Left ventricle myocardium superior (tissue), 1 donor: ENCODE measurements around the gene SFMBT2. TPM values are rescaled to one million over a fixed set of nuclear protein-coding genes. Genes with fewer than 3 reads are reported as not detected.
"Not testable (repeated sequence)": the region's sequence is repeated elsewhere in the genome, so short reads cannot be mapped to it uniquely, and the experiment has no call there.

Experiments used
- ATAC-seq: fragments of 200-7000 bp; cut with Tn5 transposase; one replicate; pipeline ENCODE4 v1.9.1; 2020; ENCODE audit warnings: mild to moderate bottlenecking, moderate library complexity
- DNase-seq: peaks from one replicate; pipeline ENCODE4 v3.0.0-alpha.2; 2020
- intact Hi-C: fragments of 100-400 bp; cut with micrococcal nuclease; formaldehyde crosslinking; loops from one replicate; pipeline ENCODE4 v1.11.0; 2022
- total RNA-seq: library from RNA; stranded (reverse); fragmentation: NEBNext Ultra II Directional; extraction: Animal tissue kit (Norgen Biotek cat#: 25700); gene quantifications from one replicate; pipeline ENCODE4 v1.2.1, GENCODE V29; 2021
- donor health status: DM: no; HTN: yes; CAD: no; lungs with severe emphysema.

SFMBT2 gene
- total RNA-seq, 1 donor from 2014 or later: 11.0 TPM

- intact Hi-C loops: no loop called here
- peak; percentile 93 for ATAC-seq
- no peak for DNase-seq
Measured at GRCh38 chr10:7218968-7219367, 191.9 kb downstream of the SFMBT2 start.

DNA sequence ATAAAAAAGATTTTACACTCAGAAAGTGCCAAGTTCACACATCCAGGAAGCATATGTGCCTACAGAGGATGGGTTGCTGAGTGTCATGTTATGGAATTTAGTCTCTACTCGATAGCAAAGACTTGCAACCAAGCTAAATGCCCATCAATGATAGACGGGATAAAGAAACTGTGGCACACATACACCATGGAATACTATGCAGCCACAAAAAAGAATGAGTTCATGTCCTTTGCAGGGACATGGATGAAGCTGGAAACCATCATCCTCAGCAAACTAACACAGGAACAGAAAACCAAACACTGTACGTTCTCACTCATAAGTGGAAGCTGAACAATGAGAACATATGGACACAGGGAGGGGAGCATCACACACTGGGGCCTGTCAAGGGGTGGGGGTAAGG, 198.1 kb downstream of the SFMBT2 start:
- intact Hi-C loops, DNase-seq, ATAC-seq: not testable (repeated sequence)

DNA sequence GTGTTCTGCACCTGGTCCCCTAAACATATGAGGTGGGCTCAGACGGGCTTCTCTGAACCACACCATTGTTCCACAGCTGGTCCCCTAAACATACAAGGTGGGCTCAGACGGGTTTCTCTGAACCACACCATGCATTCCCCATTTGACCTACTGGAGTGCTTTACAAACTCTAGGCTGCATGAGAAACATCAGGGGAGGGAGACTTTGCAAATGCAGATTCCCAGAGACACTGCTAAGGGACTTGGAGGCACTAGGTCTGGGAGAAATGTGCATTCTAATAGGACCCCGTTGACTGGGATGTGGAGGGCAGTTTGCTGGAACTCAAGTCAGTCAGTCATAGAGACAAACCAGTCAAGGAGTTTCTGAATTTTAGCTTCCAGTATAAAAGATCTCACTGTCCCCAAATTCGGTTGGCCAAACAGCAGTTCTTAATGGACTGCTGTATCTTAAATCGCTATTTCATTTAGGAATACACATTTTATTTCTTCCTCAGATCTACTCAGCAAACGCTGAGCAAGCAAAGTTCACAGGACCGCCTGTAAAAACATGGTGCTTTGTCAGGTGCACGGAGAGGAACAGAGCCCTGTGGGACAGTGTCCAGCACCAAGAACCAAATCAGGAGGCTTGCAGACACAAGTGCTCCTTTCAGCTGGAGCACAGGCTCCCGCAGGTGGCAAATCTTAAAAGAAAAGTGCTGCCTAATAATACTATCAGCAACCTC, 198.8 kb downstream of the SFMBT2 start:
- intact Hi-C loops: no loop called here
- ATAC-seq (no peak), DNase-seq (no peak)

DNA sequence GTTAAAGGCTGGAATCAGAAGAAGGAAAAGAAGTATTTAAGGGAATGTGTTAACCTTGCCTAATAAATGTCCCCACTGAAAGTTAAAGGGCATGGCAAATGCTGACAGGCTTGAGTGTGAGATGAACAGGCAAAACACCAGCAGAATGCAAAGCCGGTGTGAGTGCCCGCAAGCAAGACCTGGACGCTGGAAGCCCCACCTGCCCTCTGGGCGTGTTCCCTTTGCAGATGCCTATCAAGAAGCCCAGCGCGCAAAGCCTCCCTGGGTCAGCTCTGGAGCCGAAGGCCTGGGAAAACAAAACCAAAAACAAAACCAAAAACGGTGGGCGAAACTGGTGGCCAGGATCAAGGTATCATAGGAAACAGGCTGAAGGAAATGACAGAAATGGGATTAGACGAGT, 200.3 kb downstream of the SFMBT2 start:
- DNase-seq (no peak), ATAC-seq (no peak)
- intact Hi-C loops: no loop called here

DNA sequence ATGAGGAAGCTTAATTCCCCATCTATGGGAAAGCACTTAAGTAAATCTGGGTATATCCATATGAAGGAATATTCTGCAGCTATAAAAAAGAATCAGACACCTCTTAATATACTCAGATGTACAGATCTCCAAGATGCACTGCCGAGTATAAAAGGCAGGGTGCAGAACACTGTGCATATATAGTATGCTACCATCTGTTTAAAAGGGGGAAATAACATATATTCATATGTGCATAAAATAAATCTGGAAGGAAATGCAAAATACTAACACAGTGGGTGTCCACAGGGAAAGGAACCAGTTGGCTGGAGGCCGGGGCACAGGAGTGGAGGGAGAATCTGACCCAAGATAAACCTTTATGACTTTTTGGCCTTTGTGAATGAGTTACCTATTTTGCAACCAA, 201.4 kb downstream of the SFMBT2 start:
- ATAC-seq (no peak), DNase-seq (no peak)
- intact Hi-C loops: no loop called here

DNA sequence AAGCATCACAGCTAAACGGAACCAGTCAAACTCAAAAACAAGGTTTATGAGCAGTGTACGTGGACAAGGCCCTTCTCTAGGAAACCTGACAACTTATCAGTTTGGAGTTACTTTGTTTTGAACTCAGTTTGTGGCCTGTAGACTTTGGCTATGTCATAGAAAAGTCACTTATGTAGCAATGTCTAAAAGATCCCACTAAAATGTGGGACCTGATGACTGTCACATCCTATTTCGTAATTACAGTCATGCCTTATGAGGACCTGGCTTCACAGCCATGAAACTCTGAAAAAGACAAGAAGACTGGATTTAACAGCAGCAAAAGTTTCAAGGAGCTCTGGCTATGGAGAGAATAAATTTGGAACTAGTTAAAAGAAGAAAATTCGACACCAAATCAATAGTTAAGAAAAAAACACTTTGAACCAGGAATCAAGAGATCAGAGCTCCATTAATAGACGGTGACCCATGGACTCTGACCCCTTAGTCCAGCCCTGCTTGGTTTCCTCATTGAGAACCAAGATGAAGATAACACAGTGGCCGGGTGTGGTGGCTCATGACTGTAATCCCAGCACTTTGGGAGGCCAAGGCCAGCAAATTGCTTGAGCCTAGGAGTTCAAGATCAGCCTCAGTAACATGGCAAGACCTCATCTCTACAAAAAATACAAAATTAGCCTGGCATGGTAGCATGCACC, 204.3 kb downstream of the SFMBT2 start:
- DNase-seq (no peak), ATAC-seq (no peak)
- intact Hi-C loops: no loop called here

DNA sequence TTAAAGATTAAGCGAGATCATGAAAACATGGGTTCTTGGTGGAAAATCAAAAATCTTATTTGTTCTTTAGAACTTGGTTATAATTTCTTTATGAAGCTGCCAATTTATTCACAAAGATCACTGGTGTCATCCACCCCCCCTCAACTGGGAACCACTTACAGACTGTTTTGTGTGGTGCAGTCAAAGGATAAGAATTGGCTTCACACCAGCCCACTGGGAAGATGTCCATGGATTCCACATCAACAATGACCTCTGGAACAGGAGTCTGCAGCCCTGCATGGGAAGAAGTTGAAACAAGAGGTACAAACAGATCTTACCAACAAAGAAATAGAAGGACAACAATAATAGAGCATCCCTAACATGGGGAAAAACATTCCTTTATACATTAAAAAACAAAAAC, 205.2 kb downstream of the SFMBT2 start:
- ATAC-seq (peak; percentile 98), DNase-seq (no peak)
- intact Hi-C loops: no loop called here

- ATAC-seq (no peak), DNase-seq (no peak)
- intact Hi-C loops: no loop called here
Measured at GRCh38 chr10:7202793-7203355, 208.0 kb downstream of the SFMBT2 start.

GRCh38 chr10:7199152-7199760, 211.6 kb downstream of the SFMBT2 start:
- no peak for DNase-seq
- no peak for ATAC-seq
- intact Hi-C loops: no loop called here

- DNase-seq: no peak
- intact Hi-C loops: no loop called here
- peak; percentile 91 for ATAC-seq
Measured at GRCh38 chr10:7196284-7196683, 214.6 kb downstream of the SFMBT2 start.

DNA sequence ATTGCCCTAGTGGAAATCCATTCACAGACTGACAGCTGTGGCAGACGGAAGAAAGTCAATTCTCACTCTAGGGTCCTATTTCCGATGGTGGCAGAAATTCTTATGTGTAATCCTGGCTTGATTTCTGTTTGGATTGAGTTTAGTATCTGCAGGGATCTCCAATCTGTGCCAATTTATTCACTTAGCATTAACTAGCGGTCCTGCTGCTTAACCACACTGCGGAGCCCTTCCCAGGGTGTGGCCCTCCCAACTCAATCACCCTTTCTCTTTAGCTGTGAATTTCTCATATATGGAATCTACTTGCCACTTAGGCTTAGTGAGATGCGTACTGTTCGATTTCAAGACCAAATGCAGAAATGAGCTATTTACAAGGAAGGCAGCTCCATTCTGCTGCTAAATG, 215.7 kb downstream of the SFMBT2 start:
- intact Hi-C loops: no loop called here
- DNase-seq (no peak), ATAC-seq (no peak)

DNA sequence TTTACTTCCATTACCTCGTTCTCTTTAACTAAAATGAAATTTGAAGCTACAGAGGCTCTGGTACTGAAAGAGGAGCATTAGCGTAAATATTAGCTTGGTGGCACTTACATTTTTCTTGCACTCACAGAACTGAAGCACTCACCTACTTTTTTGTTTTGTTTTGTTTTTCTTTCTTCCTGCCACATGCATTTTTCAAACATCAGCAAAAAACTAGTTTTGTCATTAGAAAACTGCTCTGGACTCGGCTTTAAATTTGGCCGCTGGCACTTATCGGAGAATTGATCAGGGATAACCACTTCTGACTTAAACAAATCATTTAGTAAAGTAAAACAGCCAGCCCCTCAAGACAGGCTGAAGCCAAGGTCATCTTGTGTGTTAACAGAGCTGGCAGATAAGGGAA, 216.3 kb downstream of the SFMBT2 start:
- ATAC-seq (peak; percentile 37), DNase-seq (no peak)
- intact Hi-C loops: no loop called here

GRCh38 chr10:7193369-7193768, 217.5 kb downstream of the SFMBT2 start:
- ATAC-seq: peak; percentile 73
- intact Hi-C loops: no loop called here
- DNase-seq: no peak

DNA sequence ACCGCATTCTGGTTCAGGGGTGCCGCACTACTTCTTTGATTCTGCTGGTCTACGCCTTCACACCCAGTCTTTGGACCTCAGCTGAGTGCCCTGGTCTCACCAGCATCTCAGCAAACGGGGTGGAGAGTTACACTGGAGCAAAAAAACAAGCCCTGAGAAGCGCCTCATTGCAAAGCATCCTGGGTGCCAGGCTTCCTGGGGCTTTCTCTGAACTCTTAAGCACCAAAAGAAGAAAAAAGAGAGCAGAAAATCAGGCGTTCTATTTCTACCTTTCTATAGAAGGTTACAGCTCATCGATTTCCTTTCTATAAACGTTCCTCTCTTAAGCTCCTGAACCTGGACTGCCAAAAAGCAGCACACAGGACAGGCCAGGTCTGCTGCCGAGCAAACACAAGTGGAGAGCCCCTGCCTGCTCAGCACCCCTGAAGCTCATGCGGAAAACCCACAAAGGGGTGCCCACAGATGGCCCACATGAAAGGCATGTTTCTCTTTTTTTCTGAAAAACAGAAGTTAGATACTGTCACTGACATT, 217.9 kb downstream of the SFMBT2 start:
- intact Hi-C loops: no loop called here
- ATAC-seq (no peak), DNase-seq (no peak)

- DNase-seq (no peak), ATAC-seq (no peak)
- intact Hi-C loops: no loop called here
Measured at GRCh38 chr10:7192061-7192460, 218.8 kb downstream of the SFMBT2 start.

GRCh38 chr10:7190772-7191171, 220.1 kb downstream of the SFMBT2 start:
- intact Hi-C loops, ATAC-seq, DNase-seq: not testable (repeated sequence)

DNA sequence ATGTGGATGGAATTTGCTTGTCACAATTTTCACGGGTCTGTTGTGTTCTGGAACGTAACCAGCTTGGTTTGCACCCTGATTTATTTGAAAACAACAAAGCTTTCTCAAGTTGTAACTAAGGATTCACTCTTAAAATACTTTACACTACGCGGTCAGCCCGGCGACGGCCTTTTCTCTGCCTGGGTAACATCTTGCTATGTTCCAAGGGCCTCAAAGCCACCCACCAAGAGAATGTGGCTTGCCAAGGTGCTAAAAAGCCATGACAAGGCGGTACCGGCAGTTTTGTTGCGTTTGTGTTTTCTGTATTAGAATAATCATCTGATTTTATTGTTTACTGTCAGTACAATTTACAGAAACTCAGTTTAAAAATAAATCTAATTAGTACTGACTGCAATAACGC, 220.9 kb downstream of the SFMBT2 start:
- intact Hi-C loops: no loop called here
- no peak for ATAC-seq

DNA sequence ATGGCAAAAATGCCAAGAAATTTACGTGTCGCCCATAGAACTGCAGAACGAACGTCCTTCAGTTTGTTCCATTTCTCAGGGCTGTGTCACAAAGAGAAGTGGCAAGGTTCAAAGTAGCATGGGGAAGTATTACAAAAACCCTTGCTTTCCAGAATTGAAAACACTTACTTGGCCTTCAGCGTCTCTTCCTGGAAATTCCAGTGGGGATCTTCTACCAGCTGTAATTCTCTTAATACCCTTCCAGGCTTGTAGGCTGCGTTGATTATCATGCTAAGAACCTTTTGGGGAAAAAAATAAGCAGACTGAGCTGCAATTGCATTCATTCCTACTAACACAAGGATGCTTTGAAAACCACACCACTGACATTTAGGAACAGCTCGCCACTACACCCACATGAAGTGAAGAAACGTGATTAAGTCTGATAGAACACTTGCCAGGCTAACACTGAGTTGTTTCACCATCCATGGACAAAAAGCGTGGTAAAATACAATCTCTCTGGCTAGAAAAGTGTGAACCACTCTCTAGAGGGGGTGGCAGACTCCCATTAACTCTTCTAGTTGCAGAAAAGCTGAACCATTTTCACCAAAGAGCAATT, 222.3 kb downstream of the SFMBT2 start:
- ATAC-seq: no peak
- intact Hi-C loops: no loop called here
- DNase-seq: no peak

More for the DNA sequence above, 220.9 kb downstream of the SFMBT2 start:
- no peak for DNase-seq

GRCh38 chr10:7186387-7187018, 224.3 kb downstream of the SFMBT2 start:
- no peak for DNase-seq
- no peak for ATAC-seq
- intact Hi-C loops: no loop called here
